DOHH2 (cell line): ENCODE measurements around the gene ADGRG6.

Experiments
- CTCF ChIP-seq: fragments of 200-600 bp; sonication (generic); IDR thresholded peaks from one replicate; pipeline ENCODE4 v1.5.1; 2014; ENCODE audit warnings: antibody characterized with exemption, mild to moderate bottlenecking, low read depth, low read length; ENCODE audit not compliant: poor library complexity, severe bottlenecking
- EZH2phosphoT487 ChIP-seq: fragments of 200-600 bp; sonication (generic); IDR thresholded peaks from 2 replicates; pipeline ENCODE4 v1.6.1; 2017; ENCODE audit warnings: borderline replicate concordance, mild to moderate bottlenecking, antibody characterized with exemption, low read length, moderate library complexity, mixed read lengths

- TF ChIP-seq CTCF (no peak), EZH2phosphoT487 (no peak)
Measured at GRCh38 chr6:142377497-142377848, 75.7 kb downstream of the ADGRG6 start.
